Activated CD4-positive, CD25-positive, alpha-beta regulatory T cell treated with anti-CD3 and anti-CD28 coated beads, Interleukin-2, amount 50 U/mL, for 72 hours (primary cell): ENCODE data around the gene ZNF628.
"Not testable (repeated sequence)": the region's sequence is repeated elsewhere in the genome, so short reads cannot be mapped to it uniquely, and the experiment has no call there.

Experiments
- DNase-seq: peaks from one replicate; pipeline ENCODE4 v3.0.0; 2021

ZNF628 gene

DNA sequence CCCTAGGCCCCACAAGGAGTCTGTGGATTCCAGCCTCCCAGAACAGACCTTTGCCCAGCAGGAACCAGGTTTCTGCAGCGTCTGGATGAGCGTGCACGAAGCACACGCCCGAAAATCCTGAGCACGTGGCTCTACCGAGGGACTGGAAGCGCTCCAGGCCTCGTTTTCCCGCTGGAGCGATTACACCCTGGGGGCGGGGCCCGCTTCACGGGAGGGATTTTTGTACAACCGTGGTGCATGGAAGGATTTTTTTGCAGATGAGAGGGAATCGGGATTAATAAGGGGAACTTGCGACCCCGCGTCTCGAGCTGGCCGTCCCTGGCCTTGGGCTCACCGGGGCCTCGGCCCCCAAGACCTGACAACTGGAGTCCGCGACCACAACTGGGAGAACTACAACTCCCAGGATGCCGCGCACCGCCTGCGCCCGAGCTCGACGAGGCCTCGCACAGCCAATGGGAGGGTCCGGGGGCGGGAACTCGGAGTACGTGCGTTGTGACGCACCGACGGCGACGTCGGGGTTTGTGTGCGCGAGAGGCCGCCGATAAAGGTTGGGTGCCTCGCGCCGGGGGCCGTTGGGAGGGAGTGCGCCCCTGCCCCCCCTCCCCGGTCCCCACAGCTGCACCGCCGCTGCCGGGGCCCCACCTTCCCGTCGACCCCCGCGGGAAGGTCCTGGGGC, at the start of gene ZNF628:
Gene ZNF628 (plus strand): TSS at position 518 of the 676 bp plus-strand sequence. CDS start 3,294 bp downstream, outside the sequence.
- peak; percentile 97 for DNase-seq

DNA sequence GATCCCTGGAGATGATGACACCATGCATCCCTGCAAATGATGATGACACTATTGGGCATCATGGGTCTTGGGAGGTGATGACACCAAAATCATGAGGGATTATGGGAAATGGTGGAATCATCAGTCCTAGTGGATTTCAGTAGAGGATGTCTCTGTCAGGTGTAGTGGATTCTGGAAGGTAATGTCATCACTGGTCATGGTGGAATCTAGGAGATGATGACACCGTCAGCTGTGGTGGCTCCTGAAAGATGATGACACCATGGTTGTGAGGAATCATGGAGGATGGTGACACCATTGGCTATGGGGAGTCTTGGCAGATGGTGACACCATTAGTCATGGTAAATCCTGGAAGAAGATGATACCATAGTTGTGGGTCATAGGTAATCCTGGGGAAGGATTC, 45.2 kb upstream of the ZNF628 start:
- no peak for DNase-seq

DNA sequence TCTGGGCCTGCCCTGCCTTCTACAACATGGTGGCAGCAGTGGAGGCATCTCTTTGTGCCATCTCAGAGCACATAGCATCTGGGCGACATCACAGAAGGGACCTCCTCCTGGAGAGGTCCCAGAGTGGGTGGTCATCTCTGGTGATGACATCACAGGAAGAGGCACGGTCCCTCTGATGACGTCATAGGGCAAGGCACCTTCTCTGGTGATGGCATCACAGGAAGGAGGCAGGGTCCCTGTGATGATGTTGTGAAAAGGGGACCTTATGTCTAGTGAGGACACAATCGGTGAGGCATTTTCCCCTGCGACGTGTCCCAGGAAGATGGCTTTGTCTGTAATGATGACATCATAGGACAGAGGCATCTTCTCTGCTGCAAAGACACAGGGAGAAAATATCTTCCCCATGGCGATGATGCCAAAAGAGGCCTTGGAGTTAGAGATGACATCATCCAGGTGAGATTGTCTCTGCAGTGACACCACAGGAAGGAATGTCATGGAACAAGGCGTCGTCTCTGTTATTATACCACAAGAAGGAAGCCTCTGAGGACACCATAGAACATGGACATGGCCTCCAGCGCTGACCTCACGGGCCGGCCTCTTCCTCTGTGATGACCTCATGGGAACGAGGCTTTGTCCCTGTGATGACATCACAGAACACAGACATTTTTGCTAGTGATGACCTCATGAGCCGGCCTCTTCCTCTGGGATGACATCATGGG, 44.0 kb upstream of the ZNF628 start:
- no peak for DNase-seq

DNA sequence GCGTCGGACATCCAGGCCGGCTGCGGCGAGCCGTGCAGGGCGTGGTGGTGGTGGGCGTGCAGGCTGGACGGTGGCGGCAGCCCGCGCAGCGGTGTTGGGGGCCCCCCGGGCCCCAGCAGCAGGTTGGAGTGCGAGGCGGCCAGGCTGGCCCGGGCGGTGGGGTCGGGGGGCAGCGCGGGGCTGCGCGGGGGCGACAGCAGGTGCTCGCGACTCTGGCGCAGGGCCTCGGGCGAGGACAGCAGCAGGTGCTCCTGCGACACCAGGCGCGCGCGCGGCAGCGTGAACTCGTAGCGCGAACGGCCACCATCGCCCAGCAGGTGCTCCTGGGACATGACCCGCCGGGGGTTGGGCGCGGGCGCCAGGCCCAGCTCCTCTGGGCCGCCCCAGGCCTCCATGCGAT, 43.1 kb upstream of the ZNF628 start:
- DNase-seq: no peak

DNA sequence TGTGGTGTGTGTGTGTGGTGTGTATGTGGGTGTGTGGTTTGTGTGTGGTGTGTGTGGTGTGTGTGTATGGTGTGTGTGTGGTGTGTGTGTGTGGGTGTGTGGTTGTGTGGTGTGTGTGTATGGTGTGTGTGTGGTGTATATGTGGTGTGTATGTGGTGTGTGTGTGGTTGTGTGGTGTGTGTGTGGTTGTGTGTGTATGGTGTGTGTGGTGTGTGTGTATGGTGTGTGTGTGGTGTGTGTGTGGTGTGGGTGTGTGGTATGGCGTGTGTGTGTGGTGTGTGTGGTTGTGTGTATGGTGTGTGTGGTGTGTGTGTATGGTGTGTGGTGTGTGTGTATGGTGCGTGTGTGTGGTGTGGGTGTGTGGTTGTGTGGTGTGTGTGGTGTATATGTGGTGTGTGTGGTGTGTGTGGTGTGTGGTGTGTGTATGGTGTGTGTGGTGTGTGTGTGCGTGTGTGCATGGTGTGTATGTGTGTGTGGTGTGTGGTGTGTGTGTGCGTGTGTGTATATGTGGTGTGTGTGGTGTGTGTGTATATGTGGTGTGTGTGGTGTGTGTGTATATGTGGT, 42.0 kb upstream of the ZNF628 start:
- DNase-seq: no peak

DNA sequence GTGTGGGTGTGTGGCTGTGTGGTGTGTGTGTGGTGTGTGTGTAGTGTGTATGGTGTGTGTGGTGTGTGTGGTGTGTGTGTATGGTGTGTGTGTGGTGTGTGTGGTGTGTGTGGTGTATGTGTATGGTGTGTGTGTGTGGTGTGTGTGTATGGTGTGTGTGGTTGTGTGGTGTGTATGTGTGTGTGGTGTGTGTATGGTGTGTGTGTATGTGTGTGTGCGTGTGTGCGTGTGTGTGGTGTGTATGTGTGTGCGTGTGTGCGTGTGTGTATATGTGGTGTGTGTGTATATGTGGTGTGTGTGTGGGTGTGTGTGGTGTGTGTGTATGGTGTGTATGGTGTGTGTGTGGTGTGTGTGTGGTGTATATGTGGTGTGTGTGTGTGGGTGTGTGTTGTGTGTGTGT, 41.4 kb upstream of the ZNF628 start:
- DNase-seq: no peak

DNA sequence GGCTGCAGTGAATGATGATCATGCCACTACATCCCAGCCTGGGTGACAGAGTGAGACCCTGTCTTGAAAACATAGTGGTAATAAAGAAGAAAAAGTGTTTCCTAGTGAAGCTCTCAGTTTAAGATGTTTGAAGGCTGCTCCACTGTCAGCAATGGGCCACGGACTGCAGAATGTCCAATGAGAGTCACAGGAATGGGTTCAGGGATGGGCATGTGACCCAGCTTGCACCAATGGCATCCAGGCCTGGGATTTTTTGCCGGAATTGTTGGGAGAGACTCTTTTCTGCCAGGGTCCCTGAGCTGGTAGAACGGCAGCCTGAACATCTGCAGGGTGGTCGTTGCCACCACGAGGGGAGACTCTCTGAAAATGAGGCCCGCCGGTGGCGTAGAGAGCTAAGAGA, 39.6 kb upstream of the ZNF628 start:
- DNase-seq: no peak

DNA sequence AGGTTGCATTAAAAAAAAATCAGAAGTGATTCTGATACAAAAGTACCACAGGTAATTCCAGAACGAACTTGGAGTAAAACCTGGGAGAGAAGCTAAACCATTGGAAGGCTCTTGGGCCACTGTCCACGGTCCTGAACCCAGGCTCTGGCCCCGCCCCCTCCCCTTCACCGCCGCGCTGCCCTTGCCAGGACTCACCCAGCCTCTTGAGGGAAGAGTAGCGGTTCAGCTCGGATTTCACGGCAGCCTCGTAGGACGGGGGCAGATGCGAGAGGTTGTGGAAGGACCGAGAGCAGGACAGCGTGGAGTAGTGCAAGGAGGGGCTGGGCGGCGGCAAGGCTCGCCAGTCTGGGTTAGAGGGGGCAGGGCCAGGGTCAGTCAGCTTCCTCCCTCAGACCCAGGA, 39.0 kb upstream of the ZNF628 start:
- DNase-seq: no peak

DNA sequence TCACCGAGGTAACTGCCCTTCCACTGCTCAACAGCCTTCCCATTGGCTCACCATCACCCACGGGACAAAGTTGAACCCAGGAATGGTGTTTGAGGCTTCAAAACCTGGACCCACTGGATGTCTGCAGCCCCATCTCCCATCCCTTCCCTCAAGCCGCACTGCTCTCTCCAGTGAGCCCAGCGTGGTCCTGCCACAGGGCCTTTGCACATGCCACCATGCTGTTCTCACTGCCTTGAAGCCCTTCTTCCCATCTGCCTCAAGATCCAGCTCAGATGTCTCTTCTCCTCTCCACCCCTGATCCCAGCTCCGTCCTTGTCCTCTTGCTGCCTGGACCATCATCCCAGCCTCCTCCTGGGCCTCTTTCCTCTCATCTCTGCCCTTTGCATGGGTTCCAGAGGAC, 37.4 kb upstream of the ZNF628 start:
- DNase-seq: no peak

DNA sequence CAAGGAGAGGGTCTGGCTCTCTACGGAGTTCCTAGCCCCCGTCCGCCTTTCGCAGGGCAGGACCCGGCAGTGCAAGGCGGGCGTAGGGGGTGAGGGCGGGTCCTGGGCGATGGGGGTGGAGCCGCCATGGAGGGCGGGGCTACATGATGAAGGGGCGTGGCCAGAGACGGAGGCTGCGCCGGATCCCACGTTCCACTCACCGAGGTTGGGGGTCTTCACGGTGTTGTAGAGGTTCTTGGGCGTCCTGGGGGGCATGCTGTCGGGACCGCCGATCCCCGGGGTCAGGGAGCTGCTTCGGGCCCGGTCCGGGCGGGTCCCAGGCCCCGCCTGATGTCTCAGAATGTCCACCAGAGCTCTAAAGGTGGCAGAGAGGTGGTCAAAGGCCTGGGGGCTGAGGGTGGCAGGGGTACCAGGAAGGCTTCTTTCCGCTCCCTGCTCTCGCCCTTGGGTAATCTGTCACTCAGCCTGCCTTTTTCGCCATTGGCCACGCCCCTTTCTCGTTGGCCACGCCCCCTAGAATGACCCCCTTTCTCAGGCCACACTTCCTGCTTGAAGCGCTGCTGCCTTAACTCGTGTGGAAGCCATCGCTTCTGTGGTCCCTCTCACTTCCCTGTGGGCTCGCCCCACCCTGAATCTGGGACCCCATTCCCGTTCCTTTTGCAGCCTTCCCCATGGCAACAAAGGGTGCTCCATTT, 35.9 kb upstream of the ZNF628 start:
- no peak for DNase-seq

DNA sequence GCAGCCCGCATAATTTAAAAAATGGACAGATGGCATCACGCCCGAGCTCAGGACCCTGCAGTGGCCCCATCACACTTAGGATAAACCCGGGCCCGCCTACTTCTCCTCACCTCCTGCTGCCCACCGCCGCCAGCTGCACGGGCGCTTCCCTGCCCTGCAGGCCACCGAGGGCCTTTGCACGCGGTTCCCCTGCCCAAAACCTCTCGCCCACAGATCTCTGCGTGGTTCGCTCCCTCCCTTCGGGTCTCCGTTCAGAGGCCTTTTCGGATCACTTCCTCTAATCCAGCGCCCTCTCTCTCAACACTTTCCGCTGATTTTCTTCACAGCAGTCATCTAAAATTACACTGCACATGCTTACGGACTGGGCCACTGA, 35.1 kb upstream of the ZNF628 start:
- no peak for DNase-seq

DNA sequence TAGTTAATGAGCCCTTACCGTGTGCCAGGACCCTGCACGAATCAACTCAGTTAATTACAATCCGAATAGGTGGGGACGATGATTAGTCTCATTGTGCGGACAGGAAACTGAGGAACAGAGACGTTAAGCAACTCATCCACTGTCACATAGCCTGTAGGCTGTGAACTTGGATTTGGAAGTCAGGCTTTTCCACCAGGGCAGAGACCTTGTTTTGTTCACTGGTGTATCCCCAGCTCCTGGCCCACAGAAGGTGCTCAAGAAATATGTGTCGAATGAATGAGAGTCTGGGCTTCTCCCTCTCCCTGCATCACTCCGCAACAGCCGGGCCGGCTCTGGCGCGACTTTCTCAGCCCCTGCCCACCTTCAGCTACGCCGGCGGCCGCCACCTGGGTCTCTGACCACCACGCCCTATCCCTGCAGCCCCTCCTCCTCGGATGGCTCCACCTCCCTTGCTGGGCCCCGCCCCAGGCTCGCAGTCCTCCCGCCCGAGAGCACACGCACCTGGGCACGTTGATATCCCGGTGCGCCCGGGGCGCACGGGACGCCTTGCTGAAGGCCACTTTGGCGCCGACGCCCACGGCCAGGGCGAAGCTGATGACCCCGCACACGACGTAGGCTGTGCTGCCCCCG, 34.6 kb upstream of the ZNF628 start:
- no peak for DNase-seq

DNA sequence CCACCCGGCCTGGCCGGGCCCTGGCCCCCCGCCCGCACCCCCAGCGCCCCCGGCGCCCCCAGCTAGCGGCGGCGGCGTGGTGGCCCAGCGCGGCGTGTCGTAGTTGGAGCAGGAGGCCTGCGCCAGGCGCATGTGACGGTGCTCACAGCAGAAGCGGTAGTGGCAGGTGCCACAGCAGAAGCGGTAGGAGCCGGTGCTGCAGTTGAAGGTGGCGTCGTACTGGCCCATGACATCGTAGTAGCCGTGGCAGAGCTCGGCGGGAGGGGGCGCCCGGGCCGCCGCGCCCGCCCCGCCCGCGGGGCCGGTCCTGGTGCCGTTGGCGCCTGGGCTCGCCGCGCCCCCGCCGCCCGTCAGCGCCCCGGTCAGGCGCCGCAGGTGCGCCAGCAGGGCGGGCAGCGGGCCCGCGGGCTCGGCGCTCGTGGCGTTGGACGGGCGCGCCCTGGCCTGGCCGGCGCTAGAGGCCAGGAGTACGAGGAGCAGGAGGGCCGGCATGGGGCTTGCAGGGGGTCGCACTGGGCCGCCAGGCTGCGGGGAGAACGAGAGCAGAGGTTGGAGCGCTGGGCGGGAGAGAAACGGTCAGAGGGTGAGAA, 34.0 kb upstream of the ZNF628 start:
- no peak for DNase-seq

DNA sequence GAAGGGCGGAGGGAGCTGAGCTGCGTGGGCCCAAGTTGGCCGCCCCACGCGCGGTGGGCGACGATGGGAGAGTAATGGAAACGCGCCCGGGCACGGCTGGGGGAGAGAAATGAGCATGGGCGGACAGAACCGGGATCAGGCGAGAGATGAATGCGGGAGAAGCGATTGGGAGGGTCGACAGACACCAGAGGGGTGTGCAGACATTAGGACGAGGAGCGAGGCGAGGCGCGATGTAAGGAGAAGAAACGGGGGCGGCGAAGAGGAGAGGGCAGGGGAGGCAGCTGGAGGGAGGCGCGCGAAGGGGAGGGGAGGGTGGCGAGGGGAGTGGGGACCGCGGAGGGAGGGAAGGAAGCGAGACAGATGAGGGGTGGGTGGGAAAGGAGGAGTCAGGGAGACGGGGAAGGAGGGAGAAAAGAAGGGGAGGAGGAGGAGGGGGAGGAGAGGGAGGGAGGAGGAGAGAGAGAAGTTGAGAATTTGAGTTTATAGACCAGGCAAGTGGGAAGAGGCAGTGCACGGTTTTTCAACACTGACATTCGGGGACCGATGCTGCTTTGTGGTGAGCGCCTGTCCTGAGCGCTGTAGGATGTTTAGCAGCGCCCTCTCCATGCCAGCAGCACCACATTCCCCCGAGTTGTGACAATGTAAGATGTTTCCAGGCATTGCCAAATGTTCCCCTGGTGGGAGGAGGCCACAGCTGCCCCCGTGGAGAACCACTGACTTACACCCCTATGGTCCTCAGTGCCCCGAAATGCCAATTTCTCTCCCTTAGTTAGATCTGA, 33.2 kb upstream of the ZNF628 start, which contains the start of gene SHISA7:
Gene SHISA7 (minus strand): TSS at position 256 of the 779 bp plus-strand sequence. CDS start 437 bp downstream, outside the sequence.
- DNase-seq: no peak

DNA sequence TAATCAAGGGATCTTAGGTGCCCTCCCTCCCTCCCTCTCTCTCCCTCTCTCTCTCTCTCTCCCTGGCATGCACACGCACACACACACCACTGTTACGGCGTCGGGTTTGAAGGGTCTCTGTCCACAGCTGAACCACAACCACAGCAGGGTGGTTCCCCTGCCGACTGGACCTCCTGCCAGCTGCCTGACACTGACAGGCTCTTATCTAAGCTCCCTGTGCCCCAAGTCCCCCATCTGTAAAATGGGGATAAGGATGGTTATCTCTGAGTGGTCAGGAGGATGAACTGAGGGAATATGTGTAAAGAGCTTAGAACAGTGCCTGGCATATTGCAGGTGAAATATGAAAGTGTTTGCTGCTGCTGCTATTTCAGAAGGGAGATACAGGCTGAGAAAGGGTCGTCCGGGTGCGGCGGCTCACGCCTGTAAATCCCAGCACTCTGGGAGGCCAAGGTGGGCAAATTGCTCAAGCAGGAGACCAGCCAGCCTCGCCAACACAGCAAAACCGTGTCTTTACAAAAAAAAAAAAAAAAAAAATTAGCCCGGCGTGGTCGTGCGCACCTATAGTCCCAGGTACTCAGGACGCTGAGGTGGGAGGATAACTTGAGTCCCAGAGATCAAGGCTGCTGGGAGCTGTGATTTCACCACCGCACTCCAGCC, 32.5 kb upstream of the ZNF628 start:
- DNase-seq: no peak

DNA sequence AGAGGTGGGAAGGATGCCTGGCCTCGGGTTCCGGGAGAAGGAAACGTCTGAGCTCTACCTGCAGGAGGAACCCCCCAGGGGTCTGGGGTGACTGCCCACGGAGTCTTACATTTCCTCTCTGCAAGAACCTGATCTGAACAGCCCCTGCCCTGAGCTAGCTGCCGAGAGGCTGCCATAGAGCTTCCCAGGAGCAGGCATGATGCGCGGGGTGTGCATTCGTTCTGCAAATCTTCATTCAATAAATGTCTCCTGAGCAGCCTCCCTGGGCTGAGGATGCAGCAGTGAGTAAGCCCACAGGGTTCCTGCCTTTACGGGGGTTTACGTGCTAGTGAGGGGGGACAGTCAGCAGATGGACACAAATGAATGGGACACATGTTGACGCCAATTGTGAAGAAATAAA, 31.8 kb upstream of the ZNF628 start:
- no peak for DNase-seq

DNA sequence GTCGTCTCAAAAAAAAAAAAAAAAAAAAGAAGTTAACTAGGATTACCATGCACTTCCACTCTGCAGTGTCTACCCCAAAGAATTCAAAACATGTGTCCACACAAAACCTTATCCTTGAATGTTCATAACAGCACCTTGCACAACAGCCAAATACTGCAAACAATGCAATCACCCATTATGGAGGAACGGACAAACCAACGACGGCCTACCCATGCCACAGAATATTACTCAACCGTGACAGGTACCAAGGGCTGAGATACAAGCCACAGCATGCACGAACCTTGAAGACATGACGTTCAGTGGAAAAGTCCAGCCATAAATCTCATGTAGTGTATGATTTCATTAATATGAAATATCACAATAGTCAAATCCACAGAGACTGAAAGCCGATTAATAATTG, 30.4 kb upstream of the ZNF628 start:
- DNase-seq: no peak

DNA sequence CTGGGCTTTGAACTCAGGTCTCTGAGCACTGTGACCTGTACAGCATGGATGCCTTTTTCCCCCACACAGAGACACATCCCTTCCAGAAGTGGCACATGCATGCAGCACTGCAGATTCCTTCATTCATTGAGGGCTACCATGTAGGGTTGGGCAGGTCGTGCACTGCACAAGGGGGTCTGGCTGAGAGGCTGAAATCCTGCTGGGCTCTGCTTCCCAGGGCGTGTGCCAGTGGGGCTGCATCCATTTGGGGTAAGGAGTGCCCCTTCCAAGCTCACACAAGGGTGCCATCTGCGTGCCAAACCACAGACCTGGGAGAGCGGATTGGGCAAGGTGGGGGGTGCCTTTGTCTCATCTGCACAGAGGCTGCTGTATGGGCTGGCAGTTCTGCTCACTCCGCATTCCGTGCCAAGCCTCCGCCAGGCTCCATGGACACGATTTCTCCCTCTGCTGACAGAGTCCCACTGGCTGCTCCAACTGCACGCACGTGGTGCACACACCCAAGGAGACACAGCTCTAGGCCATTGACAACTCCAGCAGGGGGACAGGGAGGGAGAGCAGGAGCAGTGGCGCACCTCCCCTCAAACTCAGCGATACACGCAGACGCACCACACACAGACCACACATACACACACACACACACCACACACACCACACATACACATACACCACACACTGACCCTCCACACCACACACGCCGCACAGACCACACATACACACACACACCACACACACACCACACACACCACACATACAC, 28.8 kb upstream of the ZNF628 start:
- DNase-seq: no peak

DNA sequence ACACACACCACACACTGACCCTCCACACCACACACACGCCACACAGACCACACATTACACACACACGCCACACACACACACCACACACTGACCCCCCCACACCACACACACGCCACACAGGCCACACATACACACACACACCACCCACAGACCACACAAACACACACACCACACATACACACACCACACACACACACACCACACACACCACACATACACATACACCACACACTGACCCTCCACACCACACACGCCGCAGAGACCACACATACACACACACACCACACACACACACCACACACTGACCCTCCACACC, 28.3 kb upstream of the ZNF628 start:
- DNase-seq: not testable (repeated sequence)

DNA sequence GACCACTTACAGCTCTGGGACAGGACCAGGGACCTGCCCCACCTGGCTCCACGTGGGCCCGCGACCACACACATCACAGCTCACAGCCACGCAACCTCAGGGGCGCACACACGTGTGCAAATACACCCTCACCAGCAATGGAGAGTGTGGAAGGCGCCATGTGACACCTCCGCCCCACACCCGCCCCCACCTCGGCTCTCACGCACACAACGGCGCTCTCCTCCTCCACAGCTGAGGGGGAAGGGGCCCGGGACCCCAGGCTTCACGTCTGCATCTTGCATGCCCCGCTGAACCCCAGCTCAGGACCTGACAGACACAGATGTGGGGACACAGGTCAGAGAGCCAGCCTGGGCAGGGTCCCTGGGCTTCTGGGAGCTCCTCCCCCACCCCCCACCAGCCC, 26.9 kb upstream of the ZNF628 start:
- no peak for DNase-seq
